Nephron (organoid): ENCODE results near the gene LMO3.

ENCODE experiments used
- H3K27ac Mint-ChIP-seq, 3 experiments: 2 replicates each; pipeline ENCODE4 v1.8.0; 2020; ENCODE audit warnings: mixed read lengths in 3 of 3, mild to moderate bottlenecking in 2 of 3, moderate library complexity in 1 of 3
- H3K27me3 Mint-ChIP-seq: 2 replicates; pipeline ENCODE4 v1.8.0; 2021; ENCODE audit warnings: low read depth, mild to moderate bottlenecking, moderate library complexity, mixed read lengths
- H3K36me3 Mint-ChIP-seq: 2 replicates; pipeline ENCODE4 v1.8.0; 2020; ENCODE audit warnings: low read depth, mixed read lengths
- H3K4me1 Mint-ChIP-seq: 2 replicates; pipeline ENCODE4 v1.8.0; 2020; ENCODE audit warnings: mixed read lengths
- H3K4me3 Mint-ChIP-seq, 3 experiments: 2 replicates each; pipeline ENCODE4 v1.8.0; 2020; ENCODE audit warnings: mild to moderate bottlenecking in 3 of 3, mixed read lengths in 3 of 3, moderate library complexity in 2 of 3
- H3K9me3 Mint-ChIP-seq: 2 replicates; pipeline ENCODE4 v1.8.0; 2020; ENCODE audit warnings: mixed read lengths
- CTCF ChIP-seq, 3 experiments: fragments of 200-600 bp; sonication (generic); IDR thresholded peaks; one replicate each; pipeline ENCODE4 v1.5.0; 2021; ENCODE audit warnings: antibody characterized with exemption in 3 of 3; ENCODE audit not compliant: unreplicated experiment in 3 of 3

Gene LMO3

GRCh38 chr12:16599081-16599480 is 6.9 kb downstream of the LMO3 start:
- no peak overlapping the region for H3K4me3 Mint-ChIP-seq
- H3K27me3 Mint-ChIP-seq: peaks cover 31% of the 10 kb centered on the region
- H3K9me3 Mint-ChIP-seq: no peaks in the 10 kb centered on the region

GRCh38 chr12:16594797-16595196 is 11.2 kb downstream of the LMO3 start:
- TF ChIP-seq CTCF (IDR thresholded peaks at IDR 0.05; ENCODE audit: unreplicated experiment in 3 of 3): no peak
- H3K36me3 Mint-ChIP-seq: no peaks in the 10 kb centered on the region
- peaks cover 20% of the 10 kb centered on the region for H3K27me3 Mint-ChIP-seq
- H3K4me1 Mint-ChIP-seq: no peaks in the 10 kb centered on the region
- H3K4me3 Mint-ChIP-seq: no peak overlapping the region
- H3K27ac Mint-ChIP-seq: no peak overlapping the region
- H3K9me3 Mint-ChIP-seq: no peaks in the 10 kb centered on the region

More at GRCh38 chr12:16599081-16599480, 6.9 kb downstream of the LMO3 start:
- TF ChIP-seq CTCF (IDR thresholded peaks at IDR 0.05; ENCODE audit: unreplicated experiment in 3 of 3): no peak
- H3K27ac Mint-ChIP-seq: no peak overlapping the region
- no peaks in the 10 kb centered on the region for H3K36me3 Mint-ChIP-seq
- peaks cover 18% of the 10 kb centered on the region for H3K4me1 Mint-ChIP-seq

GRCh38 chr12:16593546-16593945 is 12.4 kb downstream of the LMO3 start:
- H3K9me3 Mint-ChIP-seq: no peaks in the 10 kb centered on the region
- H3K27me3 Mint-ChIP-seq: peaks cover 20% of the 10 kb centered on the region
- no peaks in the 10 kb centered on the region for H3K4me1 Mint-ChIP-seq
- TF ChIP-seq CTCF (IDR thresholded peaks at IDR 0.05; ENCODE audit: unreplicated experiment in 3 of 3): no peak
- H3K4me3 Mint-ChIP-seq: no peak overlapping the region
- H3K27ac Mint-ChIP-seq: no peak overlapping the region
- no peaks in the 10 kb centered on the region for H3K36me3 Mint-ChIP-seq

GRCh38 chr12:16590645-16591044 is 15.3 kb downstream of the LMO3 start:
- Mint-ChIP-seq H3K36me3 (no peaks in the 10 kb centered on the region), H3K27ac (no peak overlapping the region), H3K9me3 (no peaks in the 10 kb centered on the region), H3K27me3 (peaks cover 9% of the 10 kb centered on the region), H3K4me1 (no peaks in the 10 kb centered on the region), H3K4me3 (no peak overlapping the region)
- TF ChIP-seq CTCF (IDR thresholded peaks at IDR 0.05; ENCODE audit: unreplicated experiment in 3 of 3): no peak

- no peaks in the 10 kb centered on the region for H3K36me3 Mint-ChIP-seq
- no peak overlapping the region for H3K27ac Mint-ChIP-seq
- peaks cover 5% of the 10 kb centered on the region for H3K27me3 Mint-ChIP-seq
- H3K4me3 Mint-ChIP-seq: no peak overlapping the region
- H3K4me1 Mint-ChIP-seq: no peaks in the 10 kb centered on the region
- H3K9me3 Mint-ChIP-seq: no peaks in the 10 kb centered on the region
- no peak for TF ChIP-seq CTCF (IDR thresholded peaks at IDR 0.05; ENCODE audit: unreplicated experiment in 3 of 3)
These were observed 17.1 kb downstream of the LMO3 start for GRCh38 chr12:16588812-16589211.

GRCh38 chr12:16587514-16587913 is 18.4 kb downstream of the LMO3 start:
- H3K36me3 Mint-ChIP-seq: no peaks in the 10 kb centered on the region
- H3K27me3 Mint-ChIP-seq: no peaks in the 10 kb centered on the region
- no peaks in the 10 kb centered on the region for H3K4me1 Mint-ChIP-seq
- TF ChIP-seq CTCF (IDR thresholded peaks at IDR 0.05; ENCODE audit: unreplicated experiment in 3 of 3): no peak
- no peak overlapping the region for H3K4me3 Mint-ChIP-seq
- no peaks in the 10 kb centered on the region for H3K9me3 Mint-ChIP-seq
- peak overlapping the region in 1 of 3 experiments; percentile 47 for H3K27ac Mint-ChIP-seq
